ENCODE measurements around the gene KIAA1755. TPM values are rescaled to one million over a fixed set of nuclear protein-coding genes. Genes with fewer than 3 reads are reported as not detected.

The KIAA1755 gene
- total and polyA plus RNA-seq, 9 of the 15 experiments (the other 6 are each of a cell fraction or from before 2014, with no cell fraction given), result not detected

DNA sequence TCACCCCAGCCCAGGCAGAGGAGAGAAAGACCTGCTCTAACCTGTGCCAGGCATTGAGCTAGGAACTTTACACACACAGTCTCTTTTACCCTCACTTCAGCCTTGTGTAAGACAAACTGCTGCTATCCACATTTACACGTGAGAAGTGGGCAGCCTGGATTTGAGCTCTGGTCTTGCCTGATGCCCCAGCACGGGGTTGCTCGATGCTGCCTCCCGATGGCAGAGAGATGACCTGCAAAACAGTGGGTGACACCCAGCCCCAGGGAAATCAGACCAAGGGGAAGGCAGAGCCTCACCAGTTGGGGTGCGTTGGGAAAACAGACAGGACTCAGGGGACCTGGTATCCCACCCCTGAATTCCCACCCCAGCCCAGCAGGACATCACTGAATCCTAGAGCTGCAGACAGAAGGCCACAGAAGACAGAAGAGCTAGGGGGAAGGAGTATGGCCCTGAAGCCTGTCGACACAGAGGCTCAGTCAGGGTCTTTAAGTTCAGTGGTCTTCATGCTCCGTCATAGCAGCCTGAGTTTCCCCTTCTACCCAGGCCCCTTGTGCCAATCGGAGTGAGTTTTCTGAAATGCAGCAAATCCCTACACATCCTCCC is 44.4 kb upstream of the KIAA1755 start:
- peaks cover 0 to 6% of the 10 kb centered on the region in 2 experiments; a peak in 1 of 5 replicates for H3K4me1 ChIP-seq (replicated peaks in 1 of 2; ENCODE audit: control insufficient read depth in 2 of 2, insufficient read depth in 2 of 2, low read length in 2 of 2)
- no TSS peak for BruUV-seq (replicated peaks)
- CTCF ChIA-PET (ENCODE audit: low intra/inter-chr PET ratio), result no interaction called here
- peak; percentile 47 to 54 (median 50) for DNase-seq (ENCODE audit: extremely low read depth in 1 of 4, low spot score in 3 of 4)
- TF ChIP-seq SMC3 (conservative IDR thresholded peaks at IDR 0.05; ENCODE audit: insufficient read depth, low read depth, low read length), result peak; percentile 37; the same call in 1 of the 2 replicates
- no peak for TF ChIP-seq CCAR2 (IDR thresholded peaks at IDR 0.05; ENCODE audit: low read depth, low read length)
- peak; percentile 68 to 74 (median 71) for TF ChIP-seq CTCF (IDR thresholded peaks at IDR 0.05 in 2 of 3, conservative IDR thresholded peaks at IDR 0.05 in 1 of 3; ENCODE audit: insufficient read depth in 2 of 3, low read depth in 1 of 3, low read length in 3 of 3)
- peak; percentile 14 to 41; a peak in 2 of 4 replicates for TF ChIP-seq RAD21 (CRISPR knock-in tag; conservative IDR thresholded peaks at IDR 0.05 in 1 of 2, IDR thresholded peaks at IDR 0.05 in 1 of 2)
- TF ChIP-seq, protein P1, sequence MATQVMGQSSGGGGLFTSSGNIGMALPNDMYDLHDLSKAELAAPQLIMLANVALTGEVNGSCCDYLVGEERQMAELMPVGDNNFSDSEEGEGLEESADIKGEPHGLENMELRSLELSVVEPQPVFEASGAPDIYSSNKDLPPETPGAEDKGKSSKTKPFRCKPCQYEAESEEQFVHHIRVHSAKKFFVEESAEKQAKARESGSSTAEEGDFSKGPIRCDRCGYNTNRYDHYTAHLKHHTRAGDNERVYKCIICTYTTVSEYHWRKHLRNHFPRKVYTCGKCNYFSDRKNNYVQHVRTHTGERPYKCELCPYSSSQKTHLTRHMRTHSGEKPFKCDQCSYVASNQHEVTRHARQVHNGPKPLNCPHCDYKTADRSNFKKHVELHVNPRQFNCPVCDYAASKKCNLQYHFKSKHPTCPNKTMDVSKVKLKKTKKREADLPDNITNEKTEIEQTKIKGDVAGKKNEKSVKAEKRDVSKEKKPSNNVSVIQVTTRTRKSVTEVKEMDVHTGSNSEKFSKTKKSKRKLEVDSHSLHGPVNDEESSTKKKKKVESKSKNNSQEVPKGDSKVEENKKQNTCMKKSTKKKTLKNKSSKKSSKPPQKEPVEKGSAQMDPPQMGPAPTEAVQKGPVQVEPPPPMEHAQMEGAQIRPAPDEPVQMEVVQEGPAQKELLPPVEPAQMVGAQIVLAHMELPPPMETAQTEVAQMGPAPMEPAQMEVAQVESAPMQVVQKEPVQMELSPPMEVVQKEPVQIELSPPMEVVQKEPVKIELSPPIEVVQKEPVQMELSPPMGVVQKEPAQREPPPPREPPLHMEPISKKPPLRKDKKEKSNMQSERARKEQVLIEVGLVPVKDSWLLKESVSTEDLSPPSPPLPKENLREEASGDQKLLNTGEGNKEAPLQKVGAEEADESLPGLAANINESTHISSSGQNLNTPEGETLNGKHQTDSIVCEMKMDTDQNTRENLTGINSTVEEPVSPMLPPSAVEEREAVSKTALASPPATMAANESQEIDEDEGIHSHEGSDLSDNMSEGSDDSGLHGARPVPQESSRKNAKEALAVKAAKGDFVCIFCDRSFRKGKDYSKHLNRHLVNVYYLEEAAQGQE (IDR thresholded peaks at IDR 0.05; ENCODE audit: borderline replicate concordance), result 0 out of 2 replicates have a peak, but pooled peaks have one; percentile 17
- TF ChIP-seq, protein P1 (CRISPR knock-in tag; IDR thresholded peaks at IDR 0.05; ENCODE audit: low read depth), result no peak
- 0 out of 2 replicates have a peak, but pooled peaks have one; percentile 16 for TF ChIP-seq BHLHE40 (IDR thresholded peaks at IDR 0.05; ENCODE audit: low read length)
- TF ChIP-seq CBX1 (IDR thresholded peaks at IDR 0.05; ENCODE audit: low read depth), result no peak
- 0 out of 4 replicates have a peak, but pooled peaks of 1 of the 2 experiments have one; percentile 14 for TF ChIP-seq RCOR1 (IDR thresholded peaks at IDR 0.05; ENCODE audit: borderline replicate concordance in 1 of 2, low read depth in 2 of 2, low read length in 2 of 2)
- TF ChIP-seq ZNF830 (CRISPR knock-in tag; IDR thresholded peaks at IDR 0.05), result no peak
- H3K4me2 ChIP-seq (ENCODE audit: insufficient read depth, low read length), result no peak overlapping the region
- no peak overlapping the region for H3K9ac ChIP-seq (ENCODE audit: insufficient read depth in 1 of 2, low read depth in 2 of 2, low read length in 2 of 2)
- WGBS (ENCODE audit: insufficient coverage, low coverage, missing lambda C conversion rate), result 0% methylated on average over 7 of the region's 8 CpGs
- H3K4me3 ChIP-seq, result no peak overlapping the region
- peaks cover 14 to 34% of the 10 kb centered on the region in 2 experiments; a peak in 4 of 5 replicates for H3K27me3 ChIP-seq (ENCODE audit: control insufficient read depth in 2 of 2, insufficient read depth in 2 of 2, low read length in 2 of 2)
- ATAC-seq, result peak; percentile 90
- no peak overlapping the region for H2AFZ ChIP-seq (ENCODE audit: low read depth, low read length)
- no peaks in the 10 kb centered on the region for H4K20me1 ChIP-seq (replicated peaks; ENCODE audit: control insufficient read depth, insufficient read depth, low read length)
- intact Hi-C loops (cut with micrococcal nuclease), result no loop called here
- H3K79me2 ChIP-seq (ENCODE audit: control insufficient read depth, insufficient read depth, low read length), result no peaks in the 10 kb centered on the region
- in situ Hi-C loops (cut with MboI), result no loop called here
- peak; percentile 84 for FAIRE-seq
- H3K9me3 ChIP-seq (replicated peaks; ENCODE audit: control insufficient read depth, insufficient read depth, low read depth, low read length), result 0 out of 2 replicates have a peak, but pooled peaks cover 6% of the 10 kb centered on the region
- H3K9me1 ChIP-seq (ENCODE audit: control insufficient read depth, insufficient read depth, low read length), result no peaks in the 10 kb centered on the region
- POLR2A ChIA-PET, result interaction anchor here (0.6 to 1.0 kb wide), 2 partner anchors 114 to 952 kb away, joined by 3 to 5 read pairs; no protein-coding TSS in a partner anchor
- no peaks in the 10 kb centered on the region for H3K36me3 ChIP-seq (ENCODE audit: control insufficient read depth, insufficient read depth, low read length)
- no peak overlapping the region for H3K27ac ChIP-seq (ENCODE audit: extremely low read depth, low read depth, low read length)

Data from K562 (cell line).